ENCODE data around the gene TTC3. TPM values are rescaled to one million over a fixed set of nuclear protein-coding genes. Genes with fewer than 3 reads are reported as not detected.

Gene TTC3
- total RNA-seq, 1 experiment from 2014 or later, result 71.5 TPM

GRCh38 chr21:37188825-37189224 is 115.8 kb downstream of the TTC3 start:
- Histone ChIP-seq H2AFZ (ENCODE audit: low read depth, low read length, poor library complexity, severe bottlenecking) (no peak overlapping the region), H3K9me3 (ENCODE audit: control insufficient read depth in 1 of 2, insufficient read depth in 1 of 2, low read depth in 1 of 2, low read length in 2 of 2) (no peaks in the 10 kb centered on the region), H3K4me2 (ENCODE audit: low read length) (no peak overlapping the region), H4K20me1 (ENCODE audit: insufficient read depth) (no peaks in the 10 kb centered on the region), H3K36me3 (ENCODE audit: control insufficient read depth in 1 of 2, insufficient read depth in 2 of 2, low read length in 2 of 2) (peaks cover 21 to 47% of the 10 kb centered on the region in 2 experiments; a peak in 3 of 4 replicates), H3K9me2 (ENCODE audit: insufficient read depth) (no peaks in the 10 kb centered on the region), H3K4me3 (replicated peaks in 1 of 2; ENCODE audit: low read depth in 1 of 2, low read length in 2 of 2) (no peak overlapping the region), H3K4me1 (ENCODE audit: control insufficient read depth in 1 of 2, insufficient read depth in 2 of 2, low read length in 2 of 2) (no peaks in the 10 kb centered on the region), H3K27ac (ENCODE audit: low read depth, low read length) (no peak overlapping the region), H3K79me2 (ENCODE audit: insufficient read depth, low read length) (no peaks in the 10 kb centered on the region), H3K9ac (ENCODE audit: low read length) (no peak overlapping the region), H3K27me3 (ENCODE audit: insufficient read depth, low read length) (no peaks in the 10 kb centered on the region)
- ATAC-seq (no peak), DNase-seq (ENCODE audit: low read depth, low spot score) (no peak)
- POLR2A ChIA-PET, result no interaction called here
- no TSS peak for BruUV-seq (replicated peaks)
- CTCF ChIA-PET, result no interaction called here
- TF ChIP-seq EGR1 (IDR thresholded peaks at IDR 0.05; ENCODE audit: low read depth) (no peak), CTCF (IDR thresholded peaks at IDR 0.05 in 2 of 3, conservative IDR thresholded peaks at IDR 0.05 in 1 of 3; ENCODE audit: borderline replicate concordance in 1 of 3, insufficient read depth in 1 of 3, low read depth in 2 of 3, low read length in 2 of 3) (no peak), ZBTB33 (IDR thresholded peaks at IDR 0.05; ENCODE audit: extremely low read depth, insufficient replicate concordance, low read length) (no peak), REST (IDR thresholded peaks at IDR 0.05; ENCODE audit: low read depth) (no peak), YY1 (IDR thresholded peaks at IDR 0.05; ENCODE audit: extremely low read depth, insufficient replicate concordance, low read depth, low read length) (no peak), ZFX (IDR thresholded peaks at IDR 0.05) (no peak), EZH2 (IDR thresholded peaks at IDR 0.05) (no peak), SRF (IDR thresholded peaks at IDR 0.05; ENCODE audit: low read depth) (no peak), SP1 (IDR thresholded peaks at IDR 0.05; ENCODE audit: low read depth) (no peak), POLR2AphosphoS5 (IDR thresholded peaks at IDR 0.05; ENCODE audit: low read depth, low read length) (no peak), JUND (IDR thresholded peaks at IDR 0.05) (no peak)
- RAD21 ChIA-PET (ENCODE audit: low non-redundant PET in 1 of 2, low total read pairs in 2 of 2, uncharacterized antibody in 2 of 2, unreplicated experiment in 2 of 2), result no interaction called here
- intact Hi-C loops (cut with micrococcal nuclease), result no loop called here

Measured in HCT116 (cell line).